ENCODE results near the gene TMEM239.

DNA sequence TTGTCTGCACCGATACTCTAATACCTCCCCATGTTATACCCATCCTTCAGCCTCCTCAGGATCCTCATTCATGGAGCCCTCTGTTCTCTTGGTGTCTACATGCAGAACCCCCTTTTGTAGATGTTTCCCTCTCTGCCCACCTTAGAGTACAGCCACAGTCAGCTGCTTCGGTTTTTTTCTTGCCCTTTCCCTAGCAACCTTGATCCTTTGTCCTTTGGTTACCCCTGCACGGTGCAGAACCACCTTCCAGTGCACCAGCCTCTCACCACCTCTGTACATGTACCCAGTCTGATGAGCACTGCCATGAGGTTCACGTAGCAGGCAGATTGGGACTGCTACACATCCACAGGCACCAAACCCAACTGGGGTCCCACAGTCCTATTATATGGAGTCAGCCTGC is 31.6 kb downstream of the TMEM239 start:
- no peak for TF ChIP-seq EZH2 (IDR thresholded peaks at IDR 0.05; ENCODE audit: borderline replicate concordance, low read length)
- TF ChIP-seq, protein P1, sequence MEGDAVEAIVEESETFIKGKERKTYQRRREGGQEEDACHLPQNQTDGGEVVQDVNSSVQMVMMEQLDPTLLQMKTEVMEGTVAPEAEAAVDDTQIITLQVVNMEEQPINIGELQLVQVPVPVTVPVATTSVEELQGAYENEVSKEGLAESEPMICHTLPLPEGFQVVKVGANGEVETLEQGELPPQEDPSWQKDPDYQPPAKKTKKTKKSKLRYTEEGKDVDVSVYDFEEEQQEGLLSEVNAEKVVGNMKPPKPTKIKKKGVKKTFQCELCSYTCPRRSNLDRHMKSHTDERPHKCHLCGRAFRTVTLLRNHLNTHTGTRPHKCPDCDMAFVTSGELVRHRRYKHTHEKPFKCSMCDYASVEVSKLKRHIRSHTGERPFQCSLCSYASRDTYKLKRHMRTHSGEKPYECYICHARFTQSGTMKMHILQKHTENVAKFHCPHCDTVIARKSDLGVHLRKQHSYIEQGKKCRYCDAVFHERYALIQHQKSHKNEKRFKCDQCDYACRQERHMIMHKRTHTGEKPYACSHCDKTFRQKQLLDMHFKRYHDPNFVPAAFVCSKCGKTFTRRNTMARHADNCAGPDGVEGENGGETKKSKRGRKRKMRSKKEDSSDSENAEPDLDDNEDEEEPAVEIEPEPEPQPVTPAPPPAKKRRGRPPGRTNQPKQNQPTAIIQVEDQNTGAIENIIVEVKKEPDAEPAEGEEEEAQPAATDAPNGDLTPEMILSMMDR (conservative IDR thresholded peaks at IDR 0.05 in 1 of 2, IDR thresholded peaks at IDR 0.05 in 1 of 2; ENCODE audit: extremely low read depth in 1 of 2, insufficient read depth in 1 of 2, low read depth in 1 of 2, low read length in 2 of 2) = no peak
